WERI-Rb-1 (cell line): Measurements from ENCODE around the gene LRP1-AS.

Source experiments
- DNase-seq: peaks from one replicate; pipeline ENCODE4 v3.0.0-alpha.2; 2020
- H3K27ac ChIP-seq: fragments of 250-450 bp; sonication (Bioruptor Pico); 2 replicates; pipeline ENCODE4 v1.5.1; 2020; ENCODE audit warnings: mild to moderate bottlenecking, moderate library complexity
- H3K27me3 ChIP-seq: fragments of 250-450 bp; sonication (Bioruptor Pico); 2 replicates; pipeline ENCODE4 v1.5.1; 2021; ENCODE audit warnings: mild to moderate bottlenecking, low read depth, moderate library complexity; ENCODE audit not compliant: insufficient read depth, severe bottlenecking
- H3K36me3 ChIP-seq: fragments of 250-450 bp; sonication (Bioruptor Pico); 2 replicates; pipeline ENCODE4 v1.5.1; 2020; ENCODE audit warnings: mild to moderate bottlenecking, moderate library complexity
- H3K4me3 ChIP-seq: 2 replicates; pipeline ENCODE4 v1.5.1; 2011; ENCODE audit warnings: low read depth, mild to moderate bottlenecking, control low read depth, low read length
- H3K9me3 ChIP-seq: fragments of 250-450 bp; sonication (Bioruptor Pico); 2 replicates; pipeline ENCODE4 v1.5.1; 2021; ENCODE audit warnings: mild to moderate bottlenecking, moderate library complexity; ENCODE audit not compliant: severe bottlenecking
- CTCF ChIP-seq: IDR thresholded peaks from 2 replicates; pipeline ENCODE4 v1.5.1; 2011; ENCODE audit warnings: low read depth, mild to moderate bottlenecking, control low read depth, inconsistent platforms, low read length

LRP1-AS gene

GRCh38 chr12:57134949-57135348 lies 12.5 kb downstream of the LRP1-AS start:
- no peak overlapping the region for H3K4me3 ChIP-seq
- H3K36me3 ChIP-seq, result no peaks in the 10 kb centered on the region; the same call in 1 of the 2 replicates
- H3K27ac ChIP-seq, result no peak overlapping the region
- DNase-seq, result no peak
- H3K27me3 ChIP-seq, result no peaks in the 10 kb centered on the region
- no peaks in the 10 kb centered on the region for H3K9me3 ChIP-seq
- no peak for TF ChIP-seq CTCF

GRCh38 chr12:57133916-57134315 lies 13.5 kb downstream of the LRP1-AS start:
- H3K27ac ChIP-seq, result no peak overlapping the region

GRCh38 chr12:57133013-57133569 lies 14.3 kb downstream of the LRP1-AS start:
- no peak overlapping the region for H3K4me3 ChIP-seq
- DNase-seq, result no peak
- H3K27me3 ChIP-seq, result no peaks in the 10 kb centered on the region
- H3K36me3 ChIP-seq, result no peaks in the 10 kb centered on the region
- TF ChIP-seq CTCF, result no peak
- no peaks in the 10 kb centered on the region for H3K9me3 ChIP-seq
- no peak overlapping the region for H3K27ac ChIP-seq

More at GRCh38 chr12:57133916-57134315, 13.5 kb downstream of the LRP1-AS start:
- H3K27me3 ChIP-seq, result no peaks in the 10 kb centered on the region
- no peaks in the 10 kb centered on the region for H3K36me3 ChIP-seq
- no peak overlapping the region for H3K4me3 ChIP-seq
- no peak for TF ChIP-seq CTCF
- no peak for DNase-seq
- H3K9me3 ChIP-seq, result no peaks in the 10 kb centered on the region

- no peaks in the 10 kb centered on the region for H3K36me3 ChIP-seq
- no peak for TF ChIP-seq CTCF
- no peaks in the 10 kb centered on the region for H3K27me3 ChIP-seq
- H3K4me3 ChIP-seq, result no peak overlapping the region
- H3K9me3 ChIP-seq, result no peaks in the 10 kb centered on the region
- no peak overlapping the region for H3K27ac ChIP-seq
- DNase-seq, result no peak
Measured at GRCh38 chr12:57131896-57132744, 15.3 kb downstream of the LRP1-AS start.

- Histone ChIP-seq H3K36me3 (no peaks in the 10 kb centered on the region), H3K27me3 (no peaks in the 10 kb centered on the region), H3K9me3 (no peaks in the 10 kb centered on the region), H3K4me3 (no peak overlapping the region), H3K27ac (no peak overlapping the region)
- DNase-seq, result no peak
- no peak for TF ChIP-seq CTCF
Measured at GRCh38 chr12:57130941-57131340, 16.5 kb downstream of the LRP1-AS start.
